Skeletal muscle satellite cell (primary cell): Measurements from ENCODE around the gene CPEB4.

Source experiments
- H3K27me3 ChIP-seq: 2 replicates; pipeline ENCODE4 v1.7.0; 2013; ENCODE audit warnings: low read length; ENCODE audit not compliant: control insufficient read depth, insufficient read depth
- H3K36me3 ChIP-seq: 2 replicates; pipeline ENCODE4 v1.7.0; 2013; ENCODE audit warnings: mild to moderate bottlenecking, control low read depth, low read length; ENCODE audit not compliant: insufficient read depth
- H3K4me1 ChIP-seq: 2 replicates; pipeline ENCODE4 v1.7.0; 2013; ENCODE audit warnings: low read length; ENCODE audit not compliant: control insufficient read depth, insufficient read depth
- H3K4me2 ChIP-seq: 2 replicates; pipeline ENCODE4 v1.7.0; 2013; ENCODE audit warnings: mild to moderate bottlenecking, low read length
- H3K4me3 ChIP-seq: 2 replicates; pipeline ENCODE4 v1.7.0; 2013; ENCODE audit warnings: low read length
- H3K9ac ChIP-seq: 2 replicates; pipeline ENCODE4 v1.7.0; 2013; ENCODE audit warnings: mild to moderate bottlenecking, low read depth, low read length, moderate library complexity
- H3K9me3 ChIP-seq: replicated peaks from 2 replicates; pipeline ENCODE4 v1.7.0; 2013; ENCODE audit warnings: mild to moderate bottlenecking, control low read depth, low read length

Gene CPEB4

DNA sequence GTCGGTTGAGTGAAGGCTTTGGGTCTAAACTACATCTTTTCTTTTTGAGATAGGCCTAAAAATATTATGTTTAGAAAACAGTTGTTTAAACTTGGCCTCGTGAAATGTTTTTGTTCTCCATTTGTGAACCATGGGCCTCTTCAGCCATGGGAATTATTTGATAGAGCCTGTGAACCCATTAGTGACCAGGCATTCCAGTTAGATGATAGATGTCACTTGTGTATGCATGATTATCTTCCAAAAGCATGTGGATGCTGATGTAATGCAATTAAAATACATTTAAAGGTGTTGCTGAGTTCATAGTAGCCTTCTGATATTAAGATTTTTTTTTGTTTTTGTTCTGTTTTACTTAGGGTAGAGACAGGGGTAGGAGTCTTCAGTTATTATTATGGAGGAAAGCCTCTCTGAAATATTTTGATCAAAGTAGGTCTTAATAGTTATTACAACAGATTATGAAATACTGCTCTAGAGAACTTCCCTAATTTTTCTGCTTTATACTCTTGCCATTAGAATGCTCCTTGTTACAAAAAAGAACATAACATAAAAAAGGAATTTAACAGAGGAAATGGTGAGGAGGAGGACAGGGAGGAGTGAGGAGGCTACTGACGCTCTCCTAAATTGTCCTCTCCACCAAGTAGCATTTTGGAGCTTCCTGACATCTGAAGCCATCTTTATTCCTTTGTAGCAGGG is 32.9 kb downstream of the CPEB4 start:
- Histone ChIP-seq H3K4me1 (peaks cover 40% of the 10 kb centered on the region), H3K36me3 (no peaks in the 10 kb centered on the region), H3K9me3 (no peaks in the 10 kb centered on the region), H3K4me3 (no peak overlapping the region), H3K27me3 (no peaks in the 10 kb centered on the region), H3K4me2 (no peak overlapping the region), H3K9ac (no peak overlapping the region)

DNA sequence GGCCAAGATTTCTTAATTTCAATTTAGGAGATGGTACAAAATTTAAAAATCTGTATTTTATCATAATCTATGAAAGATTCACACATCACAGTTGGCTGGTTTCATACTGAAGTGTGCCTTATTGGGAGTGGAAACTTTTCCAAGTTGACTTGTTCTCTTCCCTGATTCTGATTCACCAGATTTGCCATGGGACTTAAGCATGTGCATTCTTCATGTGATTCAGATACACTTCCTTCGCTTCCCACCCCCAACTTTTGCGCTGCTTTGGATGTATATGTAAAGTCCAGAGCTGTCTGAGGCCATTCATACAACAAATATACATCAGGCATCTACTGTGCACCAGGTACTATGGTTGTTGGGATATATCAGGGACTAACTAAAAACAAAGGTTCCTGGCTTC is 34.4 kb downstream of the CPEB4 start:
- Histone ChIP-seq H3K4me3 (no peak overlapping the region), H3K4me1 (peaks cover 47% of the 10 kb centered on the region), H3K36me3 (no peaks in the 10 kb centered on the region), H3K4me2 (no peak overlapping the region), H3K9me3 (no peaks in the 10 kb centered on the region), H3K27me3 (no peaks in the 10 kb centered on the region), H3K9ac (no peak overlapping the region)

- no peaks in the 10 kb centered on the region for H3K36me3 ChIP-seq
- no peaks in the 10 kb centered on the region for H3K9me3 ChIP-seq
- no peaks in the 10 kb centered on the region for H3K27me3 ChIP-seq
- H3K4me1 ChIP-seq: peaks cover 43% of the 10 kb centered on the region
- H3K4me3 ChIP-seq: no peak overlapping the region
- no peak overlapping the region for H3K9ac ChIP-seq
- H3K4me2 ChIP-seq: no peak overlapping the region
These were observed 35.3 kb downstream of the CPEB4 start for GRCh38 chr5:173923218-173924095.

DNA sequence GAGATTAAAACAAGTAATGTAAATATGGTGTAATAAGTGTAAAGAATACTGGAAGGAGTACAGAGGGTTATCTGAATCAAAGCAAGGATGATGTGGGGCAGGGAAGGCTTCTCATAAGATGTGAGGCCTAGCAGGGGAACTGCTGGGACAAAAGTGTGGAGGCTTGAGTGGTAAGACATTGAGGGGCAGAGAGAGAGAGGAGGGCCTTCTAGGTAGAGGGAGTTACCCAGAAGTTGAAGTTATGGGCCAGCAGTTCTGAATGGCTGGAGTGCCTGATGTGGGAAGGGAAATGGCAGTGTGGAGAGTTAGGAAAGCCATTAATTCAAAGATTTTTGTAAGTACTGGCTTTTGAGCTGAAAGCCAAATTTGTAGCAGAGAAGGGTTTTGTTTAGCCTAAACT is 36.8 kb downstream of the CPEB4 start:
- Histone ChIP-seq H3K9ac (no peak overlapping the region), H3K4me3 (no peak overlapping the region), H3K9me3 (no peaks in the 10 kb centered on the region), H3K36me3 (no peaks in the 10 kb centered on the region), H3K4me1 (peaks cover 28% of the 10 kb centered on the region), H3K27me3 (no peaks in the 10 kb centered on the region), H3K4me2 (no peak overlapping the region)

GRCh38 chr5:173925449-173926071 is 37.4 kb downstream of the CPEB4 start:
- no peaks in the 10 kb centered on the region for H3K36me3 ChIP-seq
- no peak overlapping the region for H3K4me2 ChIP-seq
- peaks cover 22% of the 10 kb centered on the region for H3K4me1 ChIP-seq
- no peak overlapping the region for H3K4me3 ChIP-seq
- H3K9ac ChIP-seq: no peak overlapping the region
- H3K9me3 ChIP-seq: no peaks in the 10 kb centered on the region
- no peaks in the 10 kb centered on the region for H3K27me3 ChIP-seq

GRCh38 chr5:173926359-173926758 is 38.2 kb downstream of the CPEB4 start:
- Histone ChIP-seq H3K4me1 (peaks cover 14% of the 10 kb centered on the region), H3K9me3 (no peaks in the 10 kb centered on the region), H3K36me3 (no peaks in the 10 kb centered on the region), H3K9ac (no peak overlapping the region), H3K4me2 (no peak overlapping the region), H3K4me3 (no peak overlapping the region), H3K27me3 (no peaks in the 10 kb centered on the region)

DNA sequence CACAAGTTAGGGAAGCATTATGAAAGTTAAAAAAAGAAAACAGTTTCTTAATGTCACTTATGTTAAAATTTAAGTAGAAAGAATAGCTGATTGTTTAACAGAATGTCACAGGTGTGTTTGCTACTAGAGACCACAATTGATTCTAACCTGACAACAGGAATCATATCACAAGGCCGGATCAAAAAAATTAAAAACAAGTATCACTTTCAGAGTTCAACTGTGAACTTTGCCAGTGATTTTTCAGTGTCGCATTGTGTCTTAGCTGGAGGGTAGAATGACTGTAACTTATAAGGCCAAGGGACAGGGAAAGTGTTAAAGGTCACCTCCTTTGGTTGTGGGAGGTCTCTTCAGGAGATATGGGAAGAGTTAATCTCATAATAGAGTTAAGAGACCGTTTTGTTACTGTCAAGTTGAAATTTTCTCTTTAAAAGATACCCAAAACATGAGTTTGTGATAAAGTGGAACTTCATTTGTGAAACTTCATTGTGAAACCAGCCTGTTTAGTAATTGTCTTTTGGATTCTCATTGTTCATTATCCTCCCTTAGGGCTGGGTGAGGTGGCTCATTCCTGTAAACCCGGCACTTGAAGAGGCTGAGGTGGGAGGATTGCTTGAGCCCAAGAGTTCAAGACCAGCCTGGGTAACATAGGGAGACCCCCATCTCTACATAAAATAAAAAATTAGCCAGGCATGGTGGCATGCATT is 40.9 kb downstream of the CPEB4 start:
- Histone ChIP-seq H3K4me3 (no peak overlapping the region), H3K27me3 (no peaks in the 10 kb centered on the region), H3K36me3 (peaks cover 3% of the 10 kb centered on the region), H3K4me2 (no peak overlapping the region), H3K9ac (no peak overlapping the region), H3K9me3 (no peaks in the 10 kb centered on the region), H3K4me1 (peaks cover 11% of the 10 kb centered on the region)

DNA sequence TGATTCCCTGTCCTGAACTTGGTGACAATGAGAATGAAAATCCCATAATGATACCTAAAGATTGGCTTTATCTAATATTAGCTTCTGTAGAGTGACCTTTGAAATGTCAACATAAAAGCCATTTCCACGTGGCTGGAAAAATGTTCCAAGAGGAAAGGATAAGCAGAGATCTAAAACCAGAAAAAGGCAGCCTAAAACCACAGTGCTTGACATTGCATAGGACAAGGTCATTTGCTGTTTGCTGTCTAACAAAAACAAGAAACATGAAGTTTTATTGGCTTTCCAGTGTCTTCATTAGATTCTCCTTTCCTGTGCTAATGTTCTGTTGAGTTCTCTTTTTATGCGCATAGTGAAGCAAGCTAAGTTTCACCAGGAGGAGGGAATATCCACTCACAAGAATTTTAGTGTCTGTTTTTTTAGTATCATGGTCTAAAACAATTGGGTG is 44.6 kb downstream of the CPEB4 start:
- no peaks in the 10 kb centered on the region for H3K27me3 ChIP-seq
- no peak overlapping the region for H3K4me3 ChIP-seq
- peaks cover 3% of the 10 kb centered on the region for H3K36me3 ChIP-seq
- no peak overlapping the region for H3K4me2 ChIP-seq
- H3K9me3 ChIP-seq: no peaks in the 10 kb centered on the region
- no peaks in the 10 kb centered on the region for H3K4me1 ChIP-seq
- no peak overlapping the region for H3K9ac ChIP-seq

DNA sequence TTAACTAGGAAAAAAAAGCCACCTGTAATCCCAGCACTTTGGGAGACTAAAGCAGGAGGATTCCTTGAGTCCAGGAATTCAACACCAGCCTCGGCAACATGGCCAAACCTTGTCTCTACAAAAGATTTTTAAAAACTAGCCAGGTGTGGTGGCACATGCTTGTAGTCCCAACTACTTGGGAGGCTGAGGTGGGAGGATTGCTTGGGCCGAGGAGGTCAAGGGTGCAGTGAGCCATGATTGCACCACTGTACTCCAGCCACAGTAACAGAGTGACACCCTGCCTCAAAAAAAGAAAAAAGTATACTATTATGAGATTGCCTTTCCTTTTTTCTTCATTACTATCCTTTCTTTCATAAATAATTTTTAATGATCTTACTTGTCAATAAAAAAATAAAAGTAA is 45.8 kb downstream of the CPEB4 start:
- H3K9me3 ChIP-seq: no peaks in the 10 kb centered on the region
- peaks cover 3% of the 10 kb centered on the region for H3K36me3 ChIP-seq
- no peak overlapping the region for H3K4me2 ChIP-seq
- no peaks in the 10 kb centered on the region for H3K27me3 ChIP-seq
- H3K9ac ChIP-seq: no peak overlapping the region
- no peaks in the 10 kb centered on the region for H3K4me1 ChIP-seq
- H3K4me3 ChIP-seq: no peak overlapping the region

DNA sequence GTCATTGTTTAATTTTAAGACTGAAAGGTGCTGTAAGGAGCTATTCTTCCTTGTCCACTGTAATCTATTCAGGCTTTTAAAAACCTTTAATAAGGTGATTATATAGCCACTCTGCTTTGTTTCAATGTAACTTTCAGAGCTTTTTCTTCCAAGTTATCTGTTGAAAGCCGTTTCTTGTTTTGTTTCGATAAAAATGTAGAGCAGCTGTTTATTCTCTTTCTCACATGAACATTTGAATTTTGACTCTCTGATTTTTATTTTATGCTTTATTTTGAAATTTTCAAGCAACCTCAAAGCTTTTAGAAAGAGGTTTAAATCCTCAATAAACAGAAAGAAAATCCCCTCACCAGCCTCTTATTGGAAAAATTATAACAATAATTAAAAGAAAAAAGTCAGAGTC is 47.2 kb downstream of the CPEB4 start:
- peaks cover 3% of the 10 kb centered on the region for H3K36me3 ChIP-seq
- no peaks in the 10 kb centered on the region for H3K9me3 ChIP-seq
- H3K9ac ChIP-seq: no peak overlapping the region
- no peak overlapping the region for H3K4me2 ChIP-seq
- H3K4me3 ChIP-seq: no peak overlapping the region
- H3K27me3 ChIP-seq: no peaks in the 10 kb centered on the region
- no peaks in the 10 kb centered on the region for H3K4me1 ChIP-seq

GRCh38 chr5:173940269-173940668 is 52.1 kb downstream of the CPEB4 start:
- Histone ChIP-seq H3K9me3 (no peaks in the 10 kb centered on the region), H3K9ac (no peak overlapping the region), H3K4me2 (no peak overlapping the region), H3K36me3 (peaks cover 6% of the 10 kb centered on the region), H3K27me3 (no peaks in the 10 kb centered on the region), H3K4me1 (no peaks in the 10 kb centered on the region), H3K4me3 (no peak overlapping the region)
